ENCODE measurements around the gene ELFN1. TPM values are rescaled to one million over a fixed set of nuclear protein-coding genes. Genes with fewer than 3 reads are reported as not detected.

The ELFN1 gene
- total and polyA plus RNA-seq, 12 donors = 0.05 to 2.8 (median 0.86) TPM

DNA sequence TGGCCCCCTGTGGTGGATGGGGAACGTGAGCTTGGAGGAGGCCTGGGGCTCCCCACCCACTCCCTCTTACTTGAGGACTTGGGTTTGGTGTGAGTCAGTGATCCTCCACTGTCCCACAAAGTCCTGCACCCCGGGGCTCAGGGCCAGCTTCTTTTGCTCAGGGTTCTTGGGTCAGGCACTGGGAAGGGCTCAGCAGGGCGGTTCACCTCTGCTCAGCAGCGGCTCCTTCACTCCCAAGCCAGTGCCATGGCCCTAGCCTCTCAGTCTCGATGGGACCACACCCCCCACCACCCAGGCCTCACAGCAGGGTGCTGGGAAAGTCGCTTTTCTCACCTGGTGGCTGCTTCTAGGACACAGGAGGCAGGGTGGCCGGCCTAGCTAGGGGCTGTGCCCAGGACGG, 59.1 kb downstream of the ELFN1 start:
- TF ChIP-seq POLR2A (IDR thresholded peaks at IDR 0.05) = no peak
- TF ChIP-seq, protein P1, sequence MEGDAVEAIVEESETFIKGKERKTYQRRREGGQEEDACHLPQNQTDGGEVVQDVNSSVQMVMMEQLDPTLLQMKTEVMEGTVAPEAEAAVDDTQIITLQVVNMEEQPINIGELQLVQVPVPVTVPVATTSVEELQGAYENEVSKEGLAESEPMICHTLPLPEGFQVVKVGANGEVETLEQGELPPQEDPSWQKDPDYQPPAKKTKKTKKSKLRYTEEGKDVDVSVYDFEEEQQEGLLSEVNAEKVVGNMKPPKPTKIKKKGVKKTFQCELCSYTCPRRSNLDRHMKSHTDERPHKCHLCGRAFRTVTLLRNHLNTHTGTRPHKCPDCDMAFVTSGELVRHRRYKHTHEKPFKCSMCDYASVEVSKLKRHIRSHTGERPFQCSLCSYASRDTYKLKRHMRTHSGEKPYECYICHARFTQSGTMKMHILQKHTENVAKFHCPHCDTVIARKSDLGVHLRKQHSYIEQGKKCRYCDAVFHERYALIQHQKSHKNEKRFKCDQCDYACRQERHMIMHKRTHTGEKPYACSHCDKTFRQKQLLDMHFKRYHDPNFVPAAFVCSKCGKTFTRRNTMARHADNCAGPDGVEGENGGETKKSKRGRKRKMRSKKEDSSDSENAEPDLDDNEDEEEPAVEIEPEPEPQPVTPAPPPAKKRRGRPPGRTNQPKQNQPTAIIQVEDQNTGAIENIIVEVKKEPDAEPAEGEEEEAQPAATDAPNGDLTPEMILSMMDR (IDR thresholded peaks at IDR 0.05) = no peak
- H3K4me3 ChIP-seq = no peak overlapping the region
- H3K27me3 ChIP-seq = no peaks in the 10 kb centered on the region
- DNase-seq = no peak
- 87 to 98% (median 93%) methylated on average over 5 to 8 of the region's 8 CpGs for WGBS, 4 donors
- H3K36me3 ChIP-seq (replicated peaks in 1 of 2) = no peaks in the 10 kb centered on the region
- intact Hi-C loops (cut with DNase I) = no loop called here
- H3K27ac ChIP-seq = no peak overlapping the region
- H3K4me1 ChIP-seq (replicated peaks in 1 of 2) = no peaks in the 10 kb centered on the region
- H3K9me3 ChIP-seq (replicated peaks in 1 of 3) = peaks cover 0 to 10% (median 0%) of the 10 kb centered on the region in 3 donors

DNA sequence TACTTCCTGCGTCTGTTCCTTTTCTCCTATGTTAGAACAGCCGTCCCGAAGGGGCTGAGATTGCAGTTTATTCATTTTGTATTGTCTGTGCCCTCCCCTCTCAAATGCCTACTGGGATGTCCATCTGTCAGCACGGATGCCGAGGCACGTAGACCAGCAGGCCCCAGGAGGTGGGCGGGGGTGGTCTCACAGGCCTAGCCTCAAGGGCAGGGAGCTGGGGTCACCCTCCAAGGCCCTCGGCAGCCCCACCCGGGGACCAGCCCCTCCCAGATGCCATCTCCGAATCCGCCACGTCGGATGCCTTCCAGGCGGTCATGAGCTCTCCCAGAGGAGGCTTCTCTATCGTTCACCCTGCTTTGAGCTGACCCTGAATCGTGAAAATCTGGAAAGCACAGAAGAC, 59.7 kb downstream of the ELFN1 start:
- Histone ChIP-seq H3K27me3 (no peaks in the 10 kb centered on the region), H3K27ac (no peak overlapping the region), H3K4me1 (replicated peaks in 1 of 2) (no peaks in the 10 kb centered on the region), H3K36me3 (replicated peaks in 1 of 2) (no peaks in the 10 kb centered on the region), H3K4me3 (no peak overlapping the region), H3K9me3 (replicated peaks in 1 of 3) (peaks cover 0 to 10% (median 0%) of the 10 kb centered on the region in 3 donors)
- WGBS, 4 donors = 79 to 86% (median 82%) methylated on average over 7 to 16 of the region's 16 CpGs
- TF ChIP-seq, protein P1 (IDR thresholded peaks at IDR 0.05) = no peak
- no peak for TF ChIP-seq POLR2A (IDR thresholded peaks at IDR 0.05)
- intact Hi-C loops (cut with DNase I) = no loop called here
- DNase-seq = no peak

DNA sequence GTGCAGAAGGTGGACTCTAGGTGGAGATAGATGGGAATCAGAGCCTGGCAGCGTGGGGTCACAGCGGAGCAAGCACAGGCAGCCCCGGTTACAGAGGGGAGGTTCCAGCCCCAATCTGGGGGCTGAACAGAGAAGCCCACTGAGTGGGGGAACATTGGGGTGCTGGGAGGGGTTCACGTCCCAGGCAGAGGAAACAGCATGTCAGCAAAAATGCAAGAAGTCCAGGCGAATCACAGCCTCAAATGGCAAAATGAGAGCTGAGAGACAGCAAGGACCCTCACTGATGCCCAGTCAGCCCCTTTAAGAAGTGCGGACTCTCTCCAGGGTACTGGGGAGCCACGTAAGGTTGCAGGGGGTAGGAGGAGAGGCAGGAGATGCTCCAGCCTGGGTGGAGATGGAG, 62.0 kb downstream of the ELFN1 start:
- intact Hi-C loops (cut with DNase I) = no loop called here
- H3K27me3 ChIP-seq = no peaks in the 10 kb centered on the region

DNA sequence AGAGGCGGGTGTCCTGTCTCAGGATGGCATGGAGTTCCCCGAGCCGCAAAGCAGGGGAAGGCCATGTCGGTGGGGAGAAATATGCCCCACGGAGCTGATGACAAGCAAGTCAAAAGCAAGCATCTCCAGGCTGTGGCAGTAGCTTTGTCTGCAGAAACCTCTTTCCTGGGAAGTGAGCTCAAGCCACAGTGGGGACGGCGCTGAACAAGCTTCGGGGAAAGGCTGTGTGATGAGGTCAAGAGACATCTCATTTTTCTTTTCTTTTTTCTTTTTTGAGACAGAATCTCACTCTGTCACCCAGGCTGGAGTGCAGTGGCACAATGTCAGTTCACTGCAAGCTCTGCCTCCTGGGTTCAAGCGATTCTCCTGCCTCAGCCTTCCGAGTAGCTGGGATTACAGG, 62.6 kb downstream of the ELFN1 start:
- DNase-seq = no peak
- Histone ChIP-seq H3K36me3 (replicated peaks in 1 of 2) (no peaks in the 10 kb centered on the region), H3K27ac (no peak overlapping the region), H3K4me3 (no peak overlapping the region), H3K9me3 (replicated peaks in 1 of 3) (peaks cover 0 to 10% (median 0%) of the 10 kb centered on the region in 3 donors), H3K4me1 (replicated peaks in 1 of 2) (no peaks in the 10 kb centered on the region), H3K27me3 (no peaks in the 10 kb centered on the region)
- WGBS, 4 donors = 71 to 79% (median 73%) methylated on average over 10 of the region's 10 CpGs
- intact Hi-C loops (cut with DNase I) = no loop called here
- no peak for TF ChIP-seq POLR2A (IDR thresholded peaks at IDR 0.05)
- TF ChIP-seq, protein P1 (IDR thresholded peaks at IDR 0.05) = no peak

More for the DNA sequence above, 62.0 kb downstream of the ELFN1 start:
- Histone ChIP-seq H3K9me3 (replicated peaks in 1 of 3) (peaks cover 0 to 10% (median 0%) of the 10 kb centered on the region in 3 donors), H3K36me3 (replicated peaks in 1 of 2) (no peaks in the 10 kb centered on the region), H3K27ac (no peak overlapping the region), H3K4me1 (replicated peaks in 1 of 2) (no peaks in the 10 kb centered on the region), H3K4me3 (no peak overlapping the region)
- TF ChIP-seq, protein P1 (IDR thresholded peaks at IDR 0.05) = no peak
- TF ChIP-seq POLR2A (IDR thresholded peaks at IDR 0.05) = no peak
- WGBS, 4 donors = 79 to 91% (median 83%) methylated on average over 7 of the region's 7 CpGs
- DNase-seq = no peak
